Measurements from ENCODE around the gene KRTAP5-11. TPM values are rescaled to one million over a fixed set of nuclear protein-coding genes. Genes with fewer than 3 reads are reported as not detected.
"Not testable (repeated sequence)": the region's sequence is repeated elsewhere in the genome, so short reads cannot be mapped to it uniquely, and the experiment has no call there.

KRTAP5-11 gene
- total and polyA plus RNA-seq, 4 experiments from 2014 or later, result not detected

DNA sequence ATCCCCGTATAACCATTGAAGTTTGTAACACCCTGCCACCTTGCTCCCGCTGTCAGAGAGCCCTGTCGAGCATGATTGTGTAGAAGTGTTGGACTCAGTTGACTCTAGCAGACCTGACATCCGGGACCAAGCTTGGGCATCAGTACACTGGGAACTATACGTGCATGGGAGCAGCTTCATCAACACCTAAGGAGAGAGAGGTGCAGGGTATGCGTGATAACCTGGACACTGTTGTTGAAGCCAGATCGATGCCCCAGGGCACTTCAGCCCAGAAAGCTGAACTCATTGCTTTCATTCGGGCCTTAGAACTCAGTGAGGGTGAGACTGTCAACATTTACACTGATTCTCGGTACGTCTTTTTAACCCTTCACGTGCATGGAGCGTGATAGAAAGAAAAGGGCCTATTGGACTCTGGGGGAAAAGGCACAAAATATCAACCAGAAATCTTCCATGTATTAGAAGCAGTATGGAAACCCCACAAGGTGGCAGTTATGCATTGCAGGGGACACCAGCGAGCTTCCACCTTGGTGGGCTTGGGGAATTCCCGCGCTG lies 31.8 kb upstream of the KRTAP5-11 start:
- POLR2A ChIA-PET (ENCODE audit: partially characterized antibody); intact Hi-C loops (cut with micrococcal nuclease); H3K36me3 ChIP-seq (ENCODE audit: insufficient read depth, low read length); H3K27ac ChIP-seq (ENCODE audit: low read depth, low read length); H3K9me3 ChIP-seq (ENCODE audit: control insufficient read depth in 1 of 2, low read length in 2 of 2); H3K4me1 ChIP-seq (ENCODE audit: insufficient read depth, low read length); DNase-seq; H3K27ac Mint-ChIP-seq; CTCF ChIA-PET (ENCODE audit: partially characterized antibody); H3K4me1 Mint-ChIP-seq; H3K27me3 ChIP-seq (ENCODE audit: insufficient read depth, low read length); H3K36me3 Mint-ChIP-seq; H3K9me3 Mint-ChIP-seq; H3K4me3 ChIP-seq (ENCODE audit: low read length in 2 of 2); H3K4me3 Mint-ChIP-seq: not testable (repeated sequence)
- peaks cover 3 to 23% of the 10 kb centered on the region in 2 donors for H3K27me3 Mint-ChIP-seq

GRCh38 chr11:71613931-71614330 lies 31.3 kb upstream of the KRTAP5-11 start:
- H3K36me3 Mint-ChIP-seq; H3K4me1 ChIP-seq (ENCODE audit: insufficient read depth, low read length); H3K27ac ChIP-seq (ENCODE audit: low read depth, low read length); DNase-seq; POLR2A ChIA-PET (ENCODE audit: partially characterized antibody); H3K9me3 Mint-ChIP-seq; intact Hi-C loops (cut with micrococcal nuclease); H3K27ac Mint-ChIP-seq; H3K36me3 ChIP-seq (ENCODE audit: insufficient read depth, low read length); H3K4me3 Mint-ChIP-seq; H3K9me3 ChIP-seq (ENCODE audit: control insufficient read depth in 1 of 2, low read length in 2 of 2); CTCF ChIA-PET (ENCODE audit: partially characterized antibody); H3K27me3 ChIP-seq (ENCODE audit: insufficient read depth, low read length); H3K4me3 ChIP-seq (ENCODE audit: low read length in 2 of 2); H3K4me1 Mint-ChIP-seq: not testable (repeated sequence)
- H3K27me3 Mint-ChIP-seq, result peaks cover 6 to 28% of the 10 kb centered on the region in 2 donors

DNA sequence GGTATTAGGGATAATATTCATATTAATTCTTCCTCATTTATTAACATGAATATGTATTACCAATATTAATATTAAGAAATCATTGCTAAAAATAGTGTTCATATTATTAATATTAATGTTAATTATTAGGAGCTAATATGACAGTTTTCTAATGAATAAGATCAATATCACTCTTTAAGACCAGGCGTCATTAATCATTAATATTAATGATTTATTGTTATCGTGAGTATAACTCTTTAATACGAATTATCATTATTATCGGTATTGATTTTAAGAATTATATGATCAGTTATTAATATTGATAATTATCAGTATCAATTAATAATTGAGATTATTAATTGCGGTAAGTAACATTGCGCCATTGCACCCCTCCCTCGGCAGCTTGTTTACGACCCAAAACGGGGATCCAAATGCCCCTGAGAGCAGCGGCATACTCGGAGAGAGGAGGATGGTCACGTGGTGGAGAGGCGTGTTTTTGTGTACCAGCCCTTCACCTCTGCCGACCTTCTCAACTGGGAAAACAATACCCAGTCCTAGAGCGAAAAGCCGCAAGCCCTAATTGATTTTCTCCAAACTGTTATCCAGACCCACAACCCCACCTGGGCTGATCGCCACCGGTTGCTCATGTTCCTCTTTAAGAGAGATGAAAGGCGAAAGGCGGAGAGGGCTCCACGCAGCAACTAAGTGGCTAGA lies 28.7 kb upstream of the KRTAP5-11 start:
- H3K4me3 ChIP-seq (ENCODE audit: low read length in 2 of 2); CTCF ChIA-PET (ENCODE audit: partially characterized antibody); H3K9me3 ChIP-seq (ENCODE audit: control insufficient read depth in 1 of 2, low read length in 2 of 2); H3K36me3 ChIP-seq (ENCODE audit: insufficient read depth, low read length); H3K27ac Mint-ChIP-seq; intact Hi-C loops (cut with micrococcal nuclease); POLR2A ChIA-PET (ENCODE audit: partially characterized antibody); H3K27ac ChIP-seq (ENCODE audit: low read depth, low read length); H3K27me3 ChIP-seq (ENCODE audit: insufficient read depth, low read length); H3K36me3 Mint-ChIP-seq; H3K9me3 Mint-ChIP-seq; H3K4me3 Mint-ChIP-seq; H3K4me1 ChIP-seq (ENCODE audit: insufficient read depth, low read length); DNase-seq: not testable (repeated sequence)
- Mint-ChIP-seq H3K4me1 (peaks cover 3 to 14% (median 9%) of the 10 kb centered on the region in 4 donors), H3K27me3 (peaks cover 14 to 38% of the 10 kb centered on the region in 2 donors)

GRCh38 chr11:71608272-71608671 lies 25.6 kb upstream of the KRTAP5-11 start:
- H3K27ac Mint-ChIP-seq; H3K4me3 ChIP-seq (ENCODE audit: low read length in 2 of 2); H3K36me3 ChIP-seq (ENCODE audit: insufficient read depth, low read length); DNase-seq; H3K9me3 ChIP-seq (ENCODE audit: control insufficient read depth in 1 of 2, low read length in 2 of 2); POLR2A ChIA-PET (ENCODE audit: partially characterized antibody); H3K4me3 Mint-ChIP-seq; H3K27me3 ChIP-seq (ENCODE audit: insufficient read depth, low read length); H3K4me1 ChIP-seq (ENCODE audit: insufficient read depth, low read length); H3K9me3 Mint-ChIP-seq; intact Hi-C loops (cut with micrococcal nuclease); CTCF ChIA-PET (ENCODE audit: partially characterized antibody); H3K27ac ChIP-seq (ENCODE audit: low read depth, low read length); H3K36me3 Mint-ChIP-seq: not testable (repeated sequence)
- Mint-ChIP-seq H3K27me3 (peaks cover 15 to 41% of the 10 kb centered on the region in 2 donors), H3K4me1 (peaks cover 4 to 17% (median 10%) of the 10 kb centered on the region in 4 donors)

GRCh38 chr11:71607520-71608216 lies 25.0 kb upstream of the KRTAP5-11 start:
- H3K27ac Mint-ChIP-seq; intact Hi-C loops (cut with micrococcal nuclease); H3K27ac ChIP-seq (ENCODE audit: low read depth, low read length); H3K9me3 Mint-ChIP-seq; H3K27me3 ChIP-seq (ENCODE audit: insufficient read depth, low read length); H3K36me3 Mint-ChIP-seq; H3K36me3 ChIP-seq (ENCODE audit: insufficient read depth, low read length); H3K9me3 ChIP-seq (ENCODE audit: control insufficient read depth in 1 of 2, low read length in 2 of 2); H3K4me1 ChIP-seq (ENCODE audit: insufficient read depth, low read length); H3K4me3 ChIP-seq (ENCODE audit: low read length in 2 of 2); POLR2A ChIA-PET (ENCODE audit: partially characterized antibody); DNase-seq; CTCF ChIA-PET (ENCODE audit: partially characterized antibody): not testable (repeated sequence)
- Mint-ChIP-seq H3K4me1 (peaks cover 4 to 17% (median 10%) of the 10 kb centered on the region in 4 donors), H3K4me3 (peak overlapping the region in 6 of 8 donors; percentile 20 to 54 (median 36)), H3K27me3 (peaks cover 15 to 41% of the 10 kb centered on the region in 2 donors)

DNA sequence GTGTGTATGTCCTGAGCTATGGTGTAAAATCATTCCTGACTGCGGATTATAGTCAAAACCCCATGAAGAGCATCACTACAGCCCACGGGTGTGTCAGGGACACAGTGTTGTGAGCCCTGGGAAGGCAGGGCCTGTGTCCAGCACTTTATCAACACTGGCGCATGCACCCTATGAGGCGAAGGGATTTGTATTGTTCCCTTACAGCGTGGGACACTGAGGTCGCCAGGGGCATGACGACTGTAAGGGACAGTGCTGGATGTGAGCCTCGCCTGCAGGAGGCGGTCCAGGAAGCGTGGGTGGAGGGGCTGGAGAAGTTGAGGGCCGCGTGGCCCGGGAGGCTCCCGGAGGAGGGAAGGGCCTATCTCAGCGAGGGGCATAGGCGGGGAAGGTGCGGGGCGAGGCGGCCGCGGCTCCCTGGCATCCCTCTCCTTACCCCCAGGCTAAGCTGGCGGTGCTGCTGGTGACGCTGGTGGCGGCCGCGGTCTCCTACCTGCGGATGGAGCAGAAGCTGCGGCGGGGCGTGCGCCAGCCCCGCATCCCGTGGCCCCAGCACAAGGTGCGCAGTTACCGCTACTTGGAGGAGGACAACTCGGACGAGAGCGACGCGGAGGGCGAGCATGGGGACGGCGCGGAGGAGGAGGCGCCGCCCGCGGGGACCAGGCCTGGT lies 24.3 kb upstream of the KRTAP5-11 start:
- CTCF ChIA-PET (ENCODE audit: partially characterized antibody); H3K36me3 ChIP-seq (ENCODE audit: insufficient read depth, low read length); H3K9me3 ChIP-seq (ENCODE audit: control insufficient read depth in 1 of 2, low read length in 2 of 2); H3K36me3 Mint-ChIP-seq; H3K4me3 ChIP-seq (ENCODE audit: low read length in 2 of 2); DNase-seq; H3K9me3 Mint-ChIP-seq; H3K4me1 ChIP-seq (ENCODE audit: insufficient read depth, low read length); H3K27ac ChIP-seq (ENCODE audit: low read depth, low read length); H3K27ac Mint-ChIP-seq; POLR2A ChIA-PET (ENCODE audit: partially characterized antibody); H3K27me3 ChIP-seq (ENCODE audit: insufficient read depth, low read length); intact Hi-C loops (cut with micrococcal nuclease): not testable (repeated sequence)
- Mint-ChIP-seq H3K4me3 (peak overlapping the region in 5 of 8 donors; percentile 21 to 74 (median 32)), H3K4me1 (peaks cover 4 to 17% (median 10%) of the 10 kb centered on the region in 4 donors), H3K27me3 (peaks cover 15 to 42% of the 10 kb centered on the region in 2 donors)

GRCh38 chr11:71604798-71605488 lies 22.3 kb upstream of the KRTAP5-11 start:
- H3K9me3 ChIP-seq (ENCODE audit: control insufficient read depth in 1 of 2, low read length in 2 of 2); H3K27me3 ChIP-seq (ENCODE audit: insufficient read depth, low read length); H3K36me3 ChIP-seq (ENCODE audit: insufficient read depth, low read length); H3K27ac ChIP-seq (ENCODE audit: low read depth, low read length); H3K4me3 ChIP-seq (ENCODE audit: low read length in 2 of 2); H3K36me3 Mint-ChIP-seq; H3K27ac Mint-ChIP-seq; POLR2A ChIA-PET (ENCODE audit: partially characterized antibody); H3K4me1 ChIP-seq (ENCODE audit: insufficient read depth, low read length); H3K9me3 Mint-ChIP-seq; CTCF ChIA-PET (ENCODE audit: partially characterized antibody); intact Hi-C loops (cut with micrococcal nuclease): not testable (repeated sequence)
- peaks cover 4 to 17% (median 10%) of the 10 kb centered on the region in 4 donors for H3K4me1 Mint-ChIP-seq
- H3K27me3 Mint-ChIP-seq, result peaks cover 17 to 41% of the 10 kb centered on the region in 2 donors
- peak overlapping the region in 1 of 8 donors; percentile 54 for H3K4me3 Mint-ChIP-seq
- DNase-seq, result peak in 4 of 5 donors; percentile 6 to 29 (median 18)
